Stimulated activated CD4-positive, alpha-beta T cell treated with anti-CD3 and anti-CD28 coated beads, Interleukin-15, amount 100 ng/mL, for 24 hours (primary cell): ENCODE data around the gene GLB1L3.

Experiments used
- DNase-seq: peaks from one replicate; pipeline ENCODE4 v3.0.0-alpha.2; 2020

Gene GLB1L3, protein sequence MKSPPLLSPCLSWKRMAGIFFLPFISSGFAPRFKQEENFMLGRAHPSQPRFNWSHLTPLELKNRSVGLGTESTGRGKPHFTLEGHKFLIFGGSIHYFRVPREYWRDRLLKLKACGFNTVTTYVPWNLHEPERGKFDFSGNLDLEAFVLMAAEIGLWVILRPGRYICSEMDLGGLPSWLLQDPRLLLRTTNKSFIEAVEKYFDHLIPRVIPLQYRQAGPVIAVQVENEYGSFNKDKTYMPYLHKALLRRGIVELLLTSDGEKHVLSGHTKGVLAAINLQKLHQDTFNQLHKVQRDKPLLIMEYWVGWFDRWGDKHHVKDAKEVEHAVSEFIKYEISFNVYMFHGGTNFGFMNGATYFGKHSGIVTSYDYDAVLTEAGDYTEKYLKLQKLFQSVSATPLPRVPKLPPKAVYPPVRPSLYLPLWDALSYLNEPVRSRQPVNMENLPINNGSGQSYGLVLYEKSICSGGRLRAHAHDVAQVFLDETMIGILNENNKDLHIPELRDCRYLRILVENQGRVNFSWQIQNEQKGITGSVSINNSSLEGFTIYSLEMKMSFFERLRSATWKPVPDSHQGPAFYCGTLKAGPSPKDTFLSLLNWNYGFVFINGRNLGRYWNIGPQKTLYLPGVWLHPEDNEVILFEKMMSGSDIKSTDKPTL

DNA sequence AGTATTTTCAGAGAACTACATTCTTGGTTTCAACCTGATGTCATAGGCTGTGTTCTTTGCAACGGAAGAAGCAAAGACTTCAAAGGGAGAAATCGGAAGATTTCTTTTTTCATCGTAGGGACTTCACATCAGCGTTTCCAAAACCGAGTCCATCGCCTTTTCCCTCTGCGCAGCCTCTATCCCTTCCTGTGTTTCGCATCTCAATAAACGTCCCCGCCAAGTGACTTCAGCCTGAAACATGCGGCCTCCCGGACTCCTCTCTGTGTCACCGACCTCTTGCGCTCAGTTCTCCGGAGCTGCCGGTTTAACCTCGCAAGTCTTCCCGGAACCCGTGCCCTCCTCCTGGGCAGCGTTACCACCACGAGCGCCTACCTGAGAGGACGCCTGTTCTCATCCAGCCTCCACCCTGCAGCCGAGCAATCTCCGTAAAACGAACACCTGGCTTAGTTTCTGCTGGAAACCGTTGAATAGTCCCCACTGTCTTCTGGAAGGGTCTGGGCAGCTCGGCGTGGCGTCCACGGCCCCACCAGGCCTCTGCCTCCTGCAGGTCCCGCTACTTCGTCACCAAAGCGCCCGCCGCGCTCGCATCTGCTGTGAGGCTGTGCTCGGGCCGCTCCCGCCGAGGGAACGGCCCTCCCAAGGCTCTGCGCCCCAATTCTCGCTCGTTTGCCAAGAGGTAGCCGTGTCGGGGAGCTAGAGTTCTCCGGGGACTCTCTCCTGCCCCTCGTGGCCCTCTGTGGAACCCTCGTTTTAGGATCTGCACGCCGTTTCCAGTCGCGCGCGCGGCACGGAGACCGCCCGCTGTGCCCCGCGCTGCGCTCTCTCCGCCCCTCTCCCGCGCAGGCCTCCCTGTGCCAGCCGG lies at the start of gene GLB1L3:
Gene GLB1L3, plus strand, starts transcription at position 846 of the 862 bp plus-strand sequence. CDS start 362 bp downstream, outside the sequence.
- DNase-seq, result peak; percentile 87

DNA sequence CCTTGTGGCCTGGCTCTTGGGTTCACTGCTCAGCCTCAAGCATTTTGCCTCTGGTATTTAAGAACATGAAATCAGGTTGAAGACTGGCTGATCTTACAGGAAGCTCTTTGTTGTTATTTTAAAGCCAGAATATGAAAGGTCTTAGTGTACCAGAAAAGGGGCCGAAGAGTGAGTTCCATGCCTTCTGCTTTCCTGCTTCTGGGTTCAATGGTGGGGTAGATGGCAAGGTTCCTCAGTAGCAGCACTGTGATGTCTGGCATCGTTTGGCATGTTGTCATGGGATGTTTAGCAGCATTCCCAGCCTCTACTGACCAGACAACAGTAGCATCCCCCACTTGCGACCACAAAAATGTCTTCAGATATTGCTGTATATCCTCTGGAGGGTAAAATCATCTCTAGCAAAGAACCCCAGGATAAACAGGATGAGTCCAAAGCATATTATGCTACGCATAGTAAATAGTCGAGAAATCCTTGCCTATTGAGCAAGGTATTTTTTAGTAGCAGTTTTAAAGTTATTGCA lies 49.3 kb upstream of the GLB1L3 start:
- DNase-seq, result no peak

DNA sequence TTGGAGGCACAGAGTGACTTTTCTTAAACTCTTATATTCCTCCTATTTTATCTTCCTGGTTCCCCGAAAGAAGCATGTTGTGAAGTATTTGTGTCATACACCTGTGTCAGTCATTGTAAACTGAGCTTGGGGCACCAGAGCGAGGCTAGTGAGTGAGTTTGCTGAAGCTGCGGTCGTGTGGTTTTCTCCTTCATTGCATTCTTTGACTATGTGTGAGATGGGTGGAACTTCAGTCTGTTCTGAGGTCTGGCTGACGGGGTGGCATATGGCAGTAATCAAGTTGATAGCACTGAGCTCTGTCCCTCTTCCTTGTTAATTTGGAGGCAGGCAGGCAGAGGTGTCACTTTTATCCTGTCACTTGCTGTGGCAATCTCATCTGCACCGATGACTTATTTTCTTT lies 47.6 kb upstream of the GLB1L3 start:
- peak; percentile 25 for DNase-seq

DNA sequence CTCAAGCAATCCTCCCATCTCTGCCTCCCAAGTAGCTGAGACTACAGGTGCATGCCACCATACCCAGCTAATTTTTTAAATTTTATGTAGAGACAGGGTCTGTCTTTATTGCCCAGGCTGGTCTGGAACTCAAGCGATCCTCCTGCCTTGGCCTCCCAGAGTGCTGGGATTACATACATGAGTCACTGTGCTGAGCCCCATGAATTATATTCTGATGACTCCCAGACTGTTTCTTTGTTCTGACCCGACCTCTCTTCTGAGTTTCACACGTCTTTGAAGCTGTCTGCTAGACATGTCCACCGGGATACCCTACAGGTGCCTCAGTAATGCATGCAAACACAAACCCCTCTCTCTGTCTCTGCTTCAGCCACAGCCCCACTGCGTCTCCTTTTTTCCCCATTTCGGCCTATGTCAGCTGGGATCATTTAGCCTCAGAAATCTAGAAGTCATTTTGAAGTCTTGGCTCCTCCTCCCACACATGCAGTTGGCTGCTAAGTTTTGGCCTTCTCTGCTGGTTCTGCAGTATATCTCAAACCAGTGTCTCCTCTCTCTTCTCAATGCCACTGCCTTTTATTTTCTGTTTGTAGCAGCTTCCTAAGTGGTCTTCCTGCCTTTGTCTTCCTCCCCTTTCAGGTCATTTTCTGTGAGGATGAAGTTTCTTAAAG lies 46.9 kb upstream of the GLB1L3 start:
- DNase-seq, result no peak

DNA sequence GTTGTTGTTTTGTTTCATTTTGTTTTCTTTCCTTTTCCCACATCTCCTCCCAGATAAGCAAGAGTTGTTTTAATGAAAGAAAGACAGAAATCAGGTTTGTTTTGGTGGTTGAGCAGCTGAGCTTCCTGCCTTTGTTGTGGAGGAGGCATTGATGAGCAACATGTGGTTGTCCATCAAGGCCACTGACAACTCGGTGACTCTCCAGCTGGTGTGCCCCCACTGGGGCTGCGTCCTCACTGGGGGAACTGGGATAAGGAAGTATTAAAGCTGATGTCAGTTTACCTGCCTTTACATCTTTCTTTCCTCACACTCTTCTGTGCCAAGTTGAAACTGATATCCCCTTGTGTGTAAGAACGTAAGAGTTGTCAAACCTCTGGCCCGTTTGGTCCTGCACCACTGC lies 45.8 kb upstream of the GLB1L3 start:
- no peak for DNase-seq

DNA sequence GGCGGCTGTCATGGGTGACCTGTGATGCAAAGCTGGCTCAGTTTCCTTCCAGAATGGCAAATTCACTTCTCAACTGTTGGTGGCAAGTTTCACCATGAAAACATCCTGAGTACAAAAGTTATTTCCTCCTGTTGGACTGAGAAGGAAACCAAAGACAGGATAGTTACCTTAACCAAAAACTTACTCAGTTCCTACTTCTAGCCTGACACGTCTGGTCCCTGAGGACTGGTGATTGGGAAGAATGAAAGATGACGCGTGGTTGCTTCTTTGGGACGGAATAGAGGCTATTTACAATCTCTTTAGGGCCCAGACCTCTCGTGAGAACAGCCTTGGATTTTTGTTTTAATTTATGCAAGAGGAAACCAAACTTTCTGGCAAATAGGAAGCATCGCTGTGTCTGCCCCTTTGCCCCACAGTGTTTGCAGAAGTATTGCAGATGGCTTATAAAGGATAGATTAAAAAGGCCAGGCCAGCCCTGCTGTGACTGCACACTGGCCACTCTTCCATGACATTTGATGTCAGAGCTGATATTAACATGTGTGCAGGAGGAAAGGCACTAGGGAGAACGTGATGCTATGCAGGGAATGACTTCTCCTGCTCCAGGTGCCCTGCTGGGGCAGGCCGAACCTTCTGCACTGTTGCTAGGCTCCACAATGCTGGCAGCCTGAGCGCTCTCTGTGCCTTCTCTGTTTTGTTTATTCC lies 44.1 kb upstream of the GLB1L3 start:
- no peak for DNase-seq

DNA sequence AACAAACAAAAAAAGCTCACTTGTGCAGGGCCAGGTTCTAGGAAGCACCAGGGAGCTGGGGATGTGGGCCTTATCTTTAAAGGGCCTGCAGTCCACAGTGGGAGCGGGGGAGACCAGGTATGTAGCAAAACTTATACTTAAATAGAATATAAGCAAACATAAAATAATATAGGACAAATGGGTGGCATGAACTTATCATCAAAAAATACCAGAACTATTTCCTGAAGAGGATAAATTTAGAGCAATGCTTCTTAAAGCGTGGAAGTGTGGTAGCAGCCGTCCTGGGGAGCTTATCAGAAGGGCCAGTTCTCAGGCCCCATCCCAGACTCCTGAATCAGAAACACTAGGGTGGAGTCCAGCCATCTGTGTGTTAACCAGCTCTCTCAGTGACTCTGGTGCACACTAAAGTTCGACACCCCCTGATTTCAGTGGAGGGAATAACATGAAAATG lies 42.4 kb upstream of the GLB1L3 start:
- DNase-seq, result no peak

DNA sequence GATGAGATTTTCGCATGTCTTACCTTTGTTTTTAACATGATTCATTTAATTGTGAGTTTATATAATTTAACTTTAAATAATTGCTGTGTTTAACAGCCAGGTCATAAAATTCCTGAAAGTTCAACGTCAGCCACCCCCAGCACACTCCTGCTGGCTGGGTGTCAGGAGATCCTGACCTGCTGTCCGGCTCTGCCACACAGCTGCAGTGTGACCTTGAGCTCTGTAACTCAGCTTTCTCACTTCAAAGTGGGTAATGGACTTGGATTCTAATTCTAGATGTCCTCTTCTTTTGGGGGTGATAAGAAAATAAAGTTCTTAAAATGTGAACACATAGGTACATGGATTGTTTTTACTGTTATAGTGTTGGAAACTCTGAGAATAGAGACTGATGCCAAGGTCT lies 40.8 kb upstream of the GLB1L3 start:
- no peak for DNase-seq

DNA sequence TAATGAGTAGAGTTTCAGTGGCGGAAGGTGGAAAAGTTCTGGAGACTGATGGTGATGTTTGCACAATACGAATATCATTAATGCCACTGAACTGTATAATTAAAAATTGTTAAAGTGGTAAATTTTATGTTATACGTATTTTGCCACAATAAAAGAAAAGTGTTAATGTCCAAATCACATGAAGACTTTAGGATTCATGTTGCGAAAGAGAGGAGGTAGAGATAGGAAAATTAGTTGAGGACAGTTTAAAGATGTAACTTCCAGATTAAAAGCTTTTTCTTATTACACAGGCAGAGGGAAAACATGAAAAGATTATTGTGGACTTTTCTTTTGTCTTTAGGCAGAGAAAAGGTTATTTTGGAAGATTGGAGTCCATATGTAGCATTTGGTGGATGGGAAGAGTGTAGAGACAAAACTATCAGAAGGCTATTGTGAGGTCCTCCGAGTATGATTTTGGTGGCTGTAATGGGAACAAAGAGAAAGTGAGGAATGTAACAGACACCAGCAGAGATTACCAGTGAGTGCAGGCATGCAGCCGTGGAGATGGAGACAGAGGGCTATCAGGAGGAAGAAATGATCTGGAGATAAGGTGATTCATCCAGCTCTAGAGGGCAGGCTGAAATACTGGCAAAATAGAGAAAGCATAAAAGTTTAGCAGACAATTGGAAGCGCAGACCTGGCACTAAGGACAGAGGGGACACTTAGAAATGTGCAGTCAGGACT lies 39.2 kb upstream of the GLB1L3 start:
- no peak for DNase-seq

DNA sequence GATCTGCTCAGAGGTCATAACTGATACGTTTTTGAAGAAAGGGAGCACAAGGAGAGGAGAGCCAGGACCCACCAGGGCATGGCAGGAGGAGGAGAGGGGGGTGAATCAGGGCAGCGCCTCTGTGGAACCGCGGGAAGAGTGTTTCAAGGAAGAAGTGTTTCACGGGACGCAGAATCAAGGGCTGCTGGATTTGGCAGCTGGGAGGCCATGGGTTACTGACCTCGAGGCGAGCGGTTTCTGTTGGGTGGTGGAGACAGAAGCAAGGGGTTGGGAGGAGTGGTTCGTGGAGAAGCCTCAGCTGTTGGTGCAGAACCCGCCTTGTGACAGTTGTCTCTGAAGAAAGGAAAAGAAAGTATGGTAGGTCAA lies 38.6 kb upstream of the GLB1L3 start:
- no peak for DNase-seq

DNA sequence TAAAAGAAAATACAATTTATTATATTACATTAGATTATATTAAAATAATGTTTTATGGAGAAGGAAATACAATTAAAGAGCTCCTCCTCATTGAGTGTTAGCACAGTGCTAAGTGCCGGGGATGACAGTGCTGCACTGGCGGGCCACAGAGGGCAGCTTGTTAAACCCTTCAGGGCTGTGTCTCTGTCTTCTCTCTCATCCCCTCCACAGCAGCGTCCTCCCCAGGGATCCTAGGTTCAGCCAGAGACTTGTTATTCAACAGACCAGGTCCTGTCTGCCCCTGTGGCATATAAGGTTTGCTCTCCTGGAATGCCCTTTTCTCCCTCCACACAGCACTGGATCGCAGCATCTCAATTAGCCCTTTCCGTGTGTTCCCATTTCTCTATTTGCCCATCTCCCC lies 37.2 kb upstream of the GLB1L3 start:
- DNase-seq, result no peak

DNA sequence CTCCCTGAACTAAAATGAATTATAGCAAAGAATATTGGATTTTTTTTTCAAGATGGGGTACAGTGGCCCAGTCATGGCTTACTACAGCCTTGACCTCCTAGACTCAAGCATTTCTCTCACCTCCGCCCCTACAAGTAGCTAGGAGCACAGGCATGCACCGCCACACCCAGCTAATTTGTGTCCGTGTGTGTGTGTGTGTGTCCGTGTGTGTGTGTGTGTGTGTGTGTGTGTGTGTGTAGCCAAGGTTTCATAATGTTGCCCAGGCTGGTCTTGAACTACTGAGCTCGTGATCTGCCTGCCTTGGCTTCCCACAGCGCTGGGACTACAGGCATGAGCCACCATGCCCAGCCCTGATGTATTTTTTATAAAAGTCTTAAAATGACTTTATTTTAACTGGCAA lies 35.6 kb upstream of the GLB1L3 start:
- DNase-seq, result no peak

DNA sequence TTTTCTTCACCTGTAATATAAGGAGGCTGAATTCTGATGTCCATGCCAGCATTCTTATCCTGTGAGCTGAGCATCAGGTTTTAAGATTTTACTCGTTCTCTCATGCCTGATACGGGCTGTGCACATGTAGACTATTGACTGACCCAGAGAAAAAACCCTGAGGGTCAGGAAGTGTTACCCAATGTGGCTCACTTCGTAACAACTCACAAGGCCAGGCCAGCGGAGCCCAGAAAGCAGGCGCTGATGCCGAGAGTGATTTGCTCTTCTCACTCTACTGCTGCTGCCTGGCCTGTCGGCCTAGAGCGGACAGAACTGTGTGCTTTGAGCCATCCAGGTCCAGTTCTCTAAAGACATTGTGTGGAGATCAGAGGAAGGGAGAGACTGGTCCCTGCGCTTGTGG lies 33.8 kb upstream of the GLB1L3 start:
- no peak for DNase-seq

DNA sequence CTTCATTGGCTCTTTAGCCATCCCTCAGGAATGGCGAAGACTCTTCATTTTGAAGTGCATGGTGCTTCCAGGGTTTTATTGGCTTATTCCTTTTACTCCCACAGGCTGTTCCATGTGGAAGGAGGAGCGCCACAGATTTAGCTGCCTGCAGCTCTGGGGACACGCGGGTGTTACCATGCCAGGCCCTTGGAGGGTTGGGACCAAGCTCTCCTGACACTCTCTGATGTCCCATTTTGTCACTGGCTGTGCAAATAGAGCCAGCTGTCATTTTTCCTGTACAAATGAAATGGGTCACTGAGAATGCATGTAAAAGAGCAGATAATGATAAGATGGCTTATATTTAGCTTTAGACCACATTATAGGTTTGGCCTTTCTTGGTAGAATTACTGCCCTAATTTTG lies 32.3 kb upstream of the GLB1L3 start:
- no peak for DNase-seq

DNA sequence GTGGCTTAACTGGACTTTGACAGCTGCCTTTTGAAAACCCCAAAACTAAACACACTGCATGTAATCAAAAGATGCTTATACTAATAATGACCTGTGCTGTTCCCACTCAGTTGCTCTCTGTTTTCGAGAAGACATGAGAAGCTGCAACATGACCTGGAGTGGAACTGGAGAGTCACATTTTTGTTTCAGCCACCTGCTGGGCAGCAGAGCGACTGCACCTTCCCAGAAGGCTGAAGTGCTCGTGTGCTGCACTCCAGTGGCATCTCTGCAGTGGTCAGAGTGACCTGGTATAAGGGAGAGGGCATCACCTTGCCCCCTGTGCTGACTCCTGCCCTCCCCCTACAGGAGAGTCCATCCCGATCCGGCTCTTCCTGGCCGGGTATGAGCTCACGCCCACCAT lies 31.6 kb upstream of the GLB1L3 start:
- DNase-seq, result no peak

DNA sequence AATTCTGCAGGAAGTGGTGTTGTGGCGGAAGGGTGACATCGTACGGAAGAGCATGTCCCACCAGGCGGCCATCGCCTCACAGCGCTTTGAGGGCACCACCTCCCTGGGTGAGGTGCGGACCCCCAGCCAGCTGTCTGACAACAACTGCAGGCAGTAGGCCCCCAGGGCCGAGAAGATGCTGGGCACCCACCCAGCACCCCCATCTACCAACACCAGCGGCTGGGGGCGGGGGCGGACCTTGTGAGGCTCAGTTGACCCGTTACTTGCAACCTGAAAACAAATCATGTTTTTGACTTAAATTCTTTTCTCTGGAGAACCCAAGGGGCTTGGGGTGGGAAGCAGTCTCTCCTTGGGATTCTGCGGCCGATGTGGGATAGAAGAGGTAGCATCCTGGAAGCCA lies 30.7 kb upstream of the GLB1L3 start:
- DNase-seq, result no peak

DNA sequence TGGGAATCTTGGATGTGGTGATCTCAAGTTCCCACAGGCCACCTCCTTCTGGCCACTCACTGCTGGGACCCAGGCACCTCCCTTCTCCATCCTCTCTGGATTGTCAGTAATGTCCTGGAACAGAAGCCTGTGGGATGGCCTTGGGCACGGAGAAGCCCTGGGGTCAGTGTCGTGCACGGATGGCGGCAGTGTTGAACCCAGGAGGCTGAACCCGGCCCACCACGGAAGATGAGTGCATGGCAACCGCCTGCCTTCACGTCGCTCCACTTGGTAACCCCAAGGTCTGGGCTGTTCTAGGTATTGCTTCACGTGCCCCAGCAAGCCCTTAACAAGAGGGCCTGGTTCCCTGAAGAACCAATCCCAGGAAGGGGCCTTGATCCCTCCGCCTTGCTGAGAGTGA lies 30.1 kb upstream of the GLB1L3 start:
- no peak for DNase-seq

DNA sequence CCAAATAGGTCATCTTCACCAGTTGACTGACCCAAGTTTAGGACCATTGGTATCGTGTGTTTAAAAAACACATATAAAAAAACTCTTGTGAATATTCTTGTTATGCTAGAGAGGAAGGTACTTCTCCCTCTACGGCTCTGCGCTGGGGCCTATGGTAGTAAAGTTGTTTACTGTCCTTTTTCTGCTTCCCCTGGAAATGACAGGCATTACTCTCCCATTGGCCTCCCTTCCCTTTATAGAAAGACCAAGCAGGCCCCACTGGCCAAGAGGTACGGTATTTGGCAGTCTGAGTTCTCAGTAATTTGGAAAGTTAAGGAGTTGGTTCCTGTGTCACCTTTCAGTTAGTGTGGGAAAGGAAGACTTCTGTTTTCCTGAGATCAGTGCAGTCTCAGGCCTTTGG lies 29.5 kb upstream of the GLB1L3 start:
- DNase-seq, result no peak

DNA sequence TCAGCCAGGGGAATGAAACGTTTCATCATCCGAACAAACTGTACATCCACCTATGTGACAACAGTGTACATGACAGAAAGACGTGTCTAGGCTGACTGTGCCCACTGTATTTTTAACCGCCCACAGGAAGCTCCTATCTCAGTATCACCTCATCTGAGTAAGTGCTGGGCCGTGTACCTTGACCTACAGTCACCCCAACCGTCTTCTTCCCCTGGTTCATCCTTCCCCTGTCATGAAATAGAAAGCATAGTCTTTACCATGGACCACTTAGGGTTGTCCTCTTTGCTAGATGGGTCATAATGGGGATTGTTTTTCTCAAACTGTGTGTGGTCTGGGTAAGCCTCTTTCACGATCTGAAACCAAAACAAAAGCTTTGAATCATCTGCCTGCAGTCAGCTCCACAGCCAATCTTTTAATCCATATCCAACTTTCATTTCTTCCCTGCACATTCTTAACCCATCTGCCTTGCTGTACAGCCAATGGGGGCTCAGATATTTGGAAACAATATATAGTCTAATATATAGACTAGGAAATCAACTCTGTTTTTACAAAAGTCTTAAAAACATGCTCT lies 27.2 kb upstream of the GLB1L3 start:
- no peak for DNase-seq

DNA sequence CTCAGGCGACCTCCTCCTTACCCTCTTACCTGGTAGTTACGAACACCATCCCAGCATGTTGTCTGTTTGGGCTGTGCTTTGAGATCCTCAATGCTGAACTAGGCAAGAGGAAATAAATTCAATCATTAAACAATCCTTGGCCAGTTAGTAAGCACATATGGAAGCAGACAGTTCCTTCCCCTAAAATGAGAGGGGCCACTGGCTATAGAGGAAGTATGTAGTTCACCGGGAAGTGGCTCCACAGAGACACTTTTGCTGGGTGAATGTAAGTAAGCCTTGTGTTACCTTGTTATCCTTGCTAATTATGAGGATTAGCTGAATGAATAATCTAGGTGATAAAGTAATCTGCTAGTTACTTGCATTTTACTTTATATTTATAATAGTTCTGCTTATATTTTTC lies 25.9 kb upstream of the GLB1L3 start:
- DNase-seq, result no peak

DNA sequence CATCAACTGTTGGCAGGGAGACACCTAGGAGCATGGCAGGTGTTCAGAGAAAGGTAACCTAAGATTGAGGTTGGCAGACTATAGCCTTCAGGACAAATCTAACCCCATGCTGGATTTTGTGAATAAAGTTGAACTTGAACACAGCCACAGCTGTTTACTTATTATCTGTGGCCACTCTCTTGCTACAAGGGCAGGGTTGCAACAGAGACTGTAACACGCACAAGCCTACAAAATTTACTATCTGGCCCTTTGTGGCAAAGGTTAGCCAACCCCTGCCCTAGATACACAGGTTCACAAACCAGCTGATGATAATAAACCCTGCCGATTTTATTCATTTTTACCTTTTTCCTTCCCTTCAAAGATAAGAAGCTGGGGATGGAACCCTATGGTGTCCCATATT lies 25.5 kb upstream of the GLB1L3 start:
- no peak for DNase-seq
